PC-9 (cell line): ENCODE measurements around the gene WNK3.

Experiments used
- EZH2 ChIP-seq: fragments of 200-600 bp; sonication (generic); IDR thresholded peaks from 2 replicates; pipeline ENCODE4 v1.8.0; 2017; ENCODE audit warnings: antibody characterized with exemption, low read depth
- TF ChIP-seq, protein P1 (sequence below): fragments of 200-600 bp; sonication (generic); conservative IDR thresholded peaks from 2 replicates; pipeline ENCODE4 v1.6.1; 2017; ENCODE audit warnings: mixed run types, antibody characterized with exemption, mild to moderate bottlenecking, moderate library complexity

- TF ChIP-seq, protein P1, sequence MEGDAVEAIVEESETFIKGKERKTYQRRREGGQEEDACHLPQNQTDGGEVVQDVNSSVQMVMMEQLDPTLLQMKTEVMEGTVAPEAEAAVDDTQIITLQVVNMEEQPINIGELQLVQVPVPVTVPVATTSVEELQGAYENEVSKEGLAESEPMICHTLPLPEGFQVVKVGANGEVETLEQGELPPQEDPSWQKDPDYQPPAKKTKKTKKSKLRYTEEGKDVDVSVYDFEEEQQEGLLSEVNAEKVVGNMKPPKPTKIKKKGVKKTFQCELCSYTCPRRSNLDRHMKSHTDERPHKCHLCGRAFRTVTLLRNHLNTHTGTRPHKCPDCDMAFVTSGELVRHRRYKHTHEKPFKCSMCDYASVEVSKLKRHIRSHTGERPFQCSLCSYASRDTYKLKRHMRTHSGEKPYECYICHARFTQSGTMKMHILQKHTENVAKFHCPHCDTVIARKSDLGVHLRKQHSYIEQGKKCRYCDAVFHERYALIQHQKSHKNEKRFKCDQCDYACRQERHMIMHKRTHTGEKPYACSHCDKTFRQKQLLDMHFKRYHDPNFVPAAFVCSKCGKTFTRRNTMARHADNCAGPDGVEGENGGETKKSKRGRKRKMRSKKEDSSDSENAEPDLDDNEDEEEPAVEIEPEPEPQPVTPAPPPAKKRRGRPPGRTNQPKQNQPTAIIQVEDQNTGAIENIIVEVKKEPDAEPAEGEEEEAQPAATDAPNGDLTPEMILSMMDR: no peak
- TF ChIP-seq EZH2: no peak
These were observed 159.6 kb downstream of the WNK3 start for GRCh38 chrX:54198262-54198661.
